Activated B cell treated with CpG ODN at 0.5 μM for 24 hours (primary cell): ENCODE results near the gene SDC4. TPM values are rescaled to one million over a fixed set of nuclear protein-coding genes. Genes with fewer than 3 reads are reported as not detected.

Experiments
- ATAC-seq: fragments of 200-7000 bp; cut with Tn5 transposase; one replicate; pipeline ENCODE4 v1.10.0; 2021; ENCODE audit warnings: low read depth, mild to moderate bottlenecking, moderate library complexity
- CTCF ChIA-PET: fragments of 350-600 bp; sonication (Branson Sonifier 250); formaldehyde crosslinking; loops from one replicate; lab custom pipeline; 2021; ENCODE audit warnings: antibody characterized with exemption; lab: Charles Lee
- POLR2A ChIA-PET: fragments of 350-600 bp; sonication (Branson Sonifier 250); formaldehyde crosslinking; loops from one replicate; lab custom pipeline; 2021; ENCODE audit warnings: antibody characterized with exemption; lab: Charles Lee
- DNase-seq: peaks from one replicate; pipeline ENCODE4 v3.0.0; 2022
- H3K27ac Mint-ChIP-seq: one replicate; pipeline ENCODE4 v1.8.0; 2020; ENCODE audit warnings: mixed read lengths
- H3K27me3 Mint-ChIP-seq: one replicate; pipeline ENCODE4 v1.8.0; 2021; ENCODE audit warnings: mixed read lengths
- H3K36me3 Mint-ChIP-seq: one replicate; pipeline ENCODE4 v1.8.0; 2021; ENCODE audit warnings: low read depth, mixed read lengths
- H3K4me1 Mint-ChIP-seq: one replicate; pipeline ENCODE4 v1.8.0; 2021; ENCODE audit warnings: mixed read lengths
- H3K4me3 Mint-ChIP-seq: one replicate; pipeline ENCODE4 v1.8.0; 2020; ENCODE audit warnings: mild to moderate bottlenecking, mixed read lengths
- H3K9me3 Mint-ChIP-seq: one replicate; pipeline ENCODE4 v1.8.0; 2020; ENCODE audit warnings: mixed read lengths
- CTCF ChIP-seq: fragments of 200-600 bp; IDR thresholded peaks from one replicate; pipeline ENCODE4 v1.8.0; 2022; ENCODE audit warnings: antibody characterized with exemption, mild to moderate bottlenecking
- intact Hi-C: fragments of 100-400 bp; cut with micrococcal nuclease; formaldehyde crosslinking; loops from one replicate; pipeline ENCODE4 v1.15.1; 2024
- total RNA-seq: library from RNA; stranded (reverse); gene quantifications from 2 replicates; pipeline ENCODE4 v1.2.3, GENCODE V29; 2022

Gene SDC4
- total RNA-seq, 1 donor from 2014 or later: not detected

GRCh38 chr20:45308117-45308778, 40.0 kb downstream of the SDC4 start, which contains the start of gene MATN4:
Gene MATN4, minus strand, starts transcription at chr20:45308299. Its CDS starts 2,717 bp downstream, at chr20:45305582.
- Mint-ChIP-seq H3K36me3 (no peaks in the 10 kb centered on the region), H3K4me3 (no peak within 1 kb of the TSS), H3K27me3 (peaks cover 57% of the 10 kb centered on the region), H3K27ac (no peak within 1 kb of the TSS), H3K4me1 (peaks cover 10% of the 10 kb centered on the region), H3K9me3 (no peaks in the 10 kb centered on the region)
- intact Hi-C loops: no loop called here
- POLR2A ChIA-PET: no interaction called here
- DNase-seq (no peak), ATAC-seq (no peak)
- CTCF ChIA-PET: interaction anchor here (1.3 kb wide), 1 partner anchor 463 kb away, joined by 4 read pairs; no protein-coding TSS in a partner anchor
- no peak for TF ChIP-seq CTCF

DNA sequence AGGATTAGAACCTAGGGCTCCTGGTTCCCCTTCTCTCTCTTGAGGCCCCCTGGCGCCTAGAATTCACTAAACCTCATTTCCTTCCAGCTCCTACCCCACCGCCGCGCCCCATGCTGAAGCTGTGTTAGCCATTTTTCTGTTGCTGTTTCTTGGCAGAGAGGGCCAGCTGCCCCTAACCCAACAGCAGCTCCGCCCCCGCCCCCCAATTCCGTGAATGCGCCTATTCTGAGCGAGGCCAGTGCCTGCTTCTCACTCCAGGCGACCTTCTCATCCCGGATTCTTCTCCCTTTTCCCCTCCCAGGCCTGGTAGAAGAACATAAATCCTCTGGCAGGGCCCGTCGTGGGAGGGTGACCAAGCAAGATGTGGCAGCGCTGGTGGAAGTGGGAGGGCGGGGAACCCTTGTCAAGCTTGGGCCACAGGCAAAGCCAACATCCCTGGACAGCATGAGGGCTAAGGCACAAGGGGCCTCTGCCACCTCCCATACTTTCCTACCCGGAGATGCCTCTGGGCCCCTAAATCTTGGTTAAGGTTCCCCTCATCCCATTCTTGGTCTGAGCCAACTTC, 41.1 kb downstream of the SDC4 start:
- Mint-ChIP-seq H3K9me3 (no peaks in the 10 kb centered on the region), H3K4me3 (no peak overlapping the region), H3K36me3 (no peaks in the 10 kb centered on the region), H3K27ac (no peak overlapping the region), H3K4me1 (peaks cover 10% of the 10 kb centered on the region), H3K27me3 (peaks cover 54% of the 10 kb centered on the region)
- intact Hi-C loops: no loop called here
- DNase-seq: no peak
- CTCF ChIA-PET: no interaction called here
- POLR2A ChIA-PET: no interaction called here
- no peak for ATAC-seq
- TF ChIP-seq CTCF: no peak

DNA sequence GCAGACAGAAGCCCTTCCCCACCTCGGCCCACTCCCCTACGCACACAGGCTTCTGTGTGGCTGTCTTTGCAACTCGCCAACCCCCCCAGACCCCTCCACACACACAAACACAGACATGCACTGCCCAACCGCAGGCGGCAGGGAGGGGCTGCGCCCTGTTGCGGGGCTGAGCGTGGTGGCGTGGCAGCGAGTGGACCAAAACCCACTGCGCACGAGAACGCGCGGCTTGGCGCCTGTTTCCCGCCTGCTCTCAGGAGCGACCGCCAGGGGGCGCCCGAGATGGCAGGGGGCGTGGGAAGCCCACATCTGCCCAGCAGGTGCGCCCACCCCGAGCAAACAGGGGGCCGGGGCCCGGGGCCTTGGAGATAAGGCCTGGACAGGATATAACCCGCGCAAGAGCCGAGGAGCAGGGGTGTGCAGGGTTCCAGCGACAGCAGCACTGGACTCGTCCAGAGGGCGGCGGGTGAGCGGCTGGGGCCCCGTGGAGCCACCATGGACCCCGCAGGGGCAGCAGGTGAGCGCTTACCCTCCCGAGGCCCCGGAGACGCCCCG, 41.7 kb downstream of the SDC4 start, which contains the start of gene RBPJL:
Gene RBPJL, plus strand, starts transcription at position 410 of the 552 bp plus-strand sequence. Its CDS starts 83 bp downstream, at position 493.
- TF ChIP-seq CTCF: peak; percentile 32
- no peaks in the 10 kb centered on the region for H3K36me3 Mint-ChIP-seq
- no peak within 1 kb of the TSS for H3K4me3 Mint-ChIP-seq
- no peak within 1 kb of the TSS for H3K27ac Mint-ChIP-seq
- H3K4me1 Mint-ChIP-seq: peaks cover 8% of the 10 kb centered on the region
- CTCF ChIA-PET: no interaction called here
- ATAC-seq (no peak), DNase-seq (peak; percentile 44)
- peaks cover 47% of the 10 kb centered on the region for H3K27me3 Mint-ChIP-seq
- no peaks in the 10 kb centered on the region for H3K9me3 Mint-ChIP-seq
- POLR2A ChIA-PET: no interaction called here
- intact Hi-C loops: loop anchor here (1.0 kb wide), 1 partner anchor 465 kb away; no protein-coding TSS in a partner anchor

DNA sequence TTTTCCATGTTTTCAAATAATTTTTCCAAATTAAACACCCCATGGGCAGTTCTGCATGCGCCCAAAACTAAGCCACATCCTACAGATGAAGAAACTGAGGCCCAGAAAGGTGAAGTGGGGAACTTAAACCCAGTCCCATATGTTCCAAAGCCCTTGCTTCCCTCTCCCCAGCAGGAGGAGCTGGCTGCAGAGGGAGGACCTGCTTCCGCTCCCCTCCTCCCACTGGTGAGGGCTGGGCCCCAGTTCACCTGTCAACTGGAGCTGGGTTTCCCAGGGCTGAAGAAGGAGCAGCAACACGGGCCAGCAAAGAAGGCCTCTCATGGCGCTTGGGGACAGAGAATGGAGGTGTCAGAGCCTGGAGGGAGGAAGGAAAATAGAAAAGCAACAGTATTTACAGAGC, 43.0 kb downstream of the SDC4 start:
- no peaks in the 10 kb centered on the region for H3K36me3 Mint-ChIP-seq
- DNase-seq (no peak), ATAC-seq (no peak)
- no peak overlapping the region for H3K4me3 Mint-ChIP-seq
- no peaks in the 10 kb centered on the region for H3K9me3 Mint-ChIP-seq
- no peak for TF ChIP-seq CTCF
- peaks cover 3% of the 10 kb centered on the region for H3K4me1 Mint-ChIP-seq
- peaks cover 42% of the 10 kb centered on the region for H3K27me3 Mint-ChIP-seq
- no peak overlapping the region for H3K27ac Mint-ChIP-seq
- ChIA-PET POLR2A (interaction anchor here (0.7 kb wide), 1 partner anchor 14 kb away, joined by 7 read pairs; no protein-coding TSS in a partner anchor), CTCF (interaction anchor here (1.0 to 4.2 kb wide), 3 partner anchors 13 to 466 kb away, joined by 5 to 45 read pairs (median 6); no protein-coding TSS in a partner anchor)
- intact Hi-C loops: no loop called here

- ChIA-PET POLR2A (no interaction called here), CTCF (interaction anchor here (1.0 to 4.2 kb wide), 3 partner anchors 12 to 467 kb away, joined by 5 to 45 read pairs (median 6); no protein-coding TSS in a partner anchor)
- Mint-ChIP-seq H3K27me3 (peaks cover 42% of the 10 kb centered on the region), H3K4me1 (peaks cover 3% of the 10 kb centered on the region), H3K9me3 (no peaks in the 10 kb centered on the region), H3K27ac (no peak overlapping the region), H3K36me3 (no peaks in the 10 kb centered on the region), H3K4me3 (no peak overlapping the region)
- no peak for TF ChIP-seq CTCF
- intact Hi-C loops: no loop called here
- ATAC-seq (no peak), DNase-seq (no peak)
These were observed 43.7 kb downstream of the SDC4 start for GRCh38 chr20:45304464-45304999.
